HCT116 (cell line): ENCODE measurements around the gene FASN.

ENCODE experiments used
- ATF3 ChIP-seq: IDR thresholded peaks from 2 replicates; pipeline ENCODE4 v1.6.1; 2012
- CEBPB ChIP-seq: IDR thresholded peaks from 2 replicates; pipeline ENCODE4 v1.6.1; 2012; ENCODE audit warnings: low read depth
- CTCF ChIP-seq, 3 experiments: fragments of 200-600 bp in 1 of 3; sonication (generic) in 1 of 3; IDR thresholded peaks in 2 of 3; conservative IDR thresholded peaks in 1 of 3; 2 replicates each; pipeline ENCODE4 v1.5.1; 2012 to 2017; ENCODE audit warnings: low read depth in 2 of 3, low read length in 2 of 3, antibody characterized with exemption in 1 of 3, borderline replicate concordance in 1 of 3, control low read depth in 1 of 3, mild to moderate bottlenecking in 1 of 3, mixed read lengths in 1 of 3, mixed run types in 1 of 3, moderate library complexity in 1 of 3; ENCODE audit not compliant: insufficient read depth in 1 of 3
- ELF1 ChIP-seq: IDR thresholded peaks from 2 replicates; pipeline ENCODE4 v1.6.1; 2012; ENCODE audit warnings: low read depth, borderline replicate concordance
- EZH2 ChIP-seq: fragments of 200-600 bp; sonication (generic); IDR thresholded peaks from 2 replicates; pipeline ENCODE4 v1.6.1; 2017; ENCODE audit warnings: antibody characterized with exemption, mixed run types
- JUND ChIP-seq: IDR thresholded peaks from 2 replicates; pipeline ENCODE4 v1.6.1; 2012
- MAX ChIP-seq: IDR thresholded peaks from 2 replicates; pipeline ENCODE4 v1.6.1; 2012
- POLR2A ChIP-seq: IDR thresholded peaks from 2 replicates; pipeline ENCODE4 v1.7.0; 2011; ENCODE audit warnings: borderline replicate concordance; ENCODE audit not compliant: insufficient read depth, insufficient read length; ENCODE audit errors: extremely low read depth
- POLR2AphosphoS5 ChIP-seq: IDR thresholded peaks from 2 replicates; pipeline ENCODE4 v1.6.1; 2011; ENCODE audit warnings: mild to moderate bottlenecking, low read depth, low read length, moderate library complexity
- REST ChIP-seq: IDR thresholded peaks from 2 replicates; pipeline ENCODE4 v1.6.1; 2012; ENCODE audit warnings: low read depth
- YY1 ChIP-seq: IDR thresholded peaks from 2 replicates; pipeline ENCODE4 v1.6.1; 2011; ENCODE audit warnings: low read length, low read depth, moderate library complexity, mild to moderate bottlenecking; ENCODE audit not compliant: insufficient replicate concordance; ENCODE audit errors: extremely low read depth
- ZNF274 ChIP-seq: fragments of 200-500 bp; sonication (Bioruptor generic); IDR thresholded peaks from 2 replicates; pipeline ENCODE4 v1.6.1; 2014; ENCODE audit warnings: mild to moderate bottlenecking, low read depth, low read length, inconsistent platforms

GRCh38 chr17:82059272-82060000, 38.6 kb downstream of the FASN start:
- TF ChIP-seq EZH2 (no peak), POLR2A (no peak), CTCF (IDR thresholded peaks at IDR 0.05 in 2 of 3, conservative IDR thresholded peaks at IDR 0.05 in 1 of 3; ENCODE audit: borderline replicate concordance in 1 of 3, insufficient read depth in 1 of 3, low read depth in 2 of 3, low read length in 2 of 3) (no peak), POLR2AphosphoS5 (no peak), JUND (no peak), REST (no peak), CEBPB (no peak), YY1 (no peak), ATF3 (no peak), MAX (no peak), ZNF274 (no peak), ELF1 (no peak)
